HAP-1 (cell line): ENCODE results near the gene TSEN54.
"Not testable (repeated sequence)": the region's sequence is repeated elsewhere in the genome, so short reads cannot be mapped to it uniquely, and the experiment has no call there.

Experiments used
- DNase-seq, 2 experiments: peaks; one replicate each; pipeline ENCODE4 v3.0.0-alpha.2; 2016 to 2020; ENCODE audit warnings: low spot score in 2 of 2
- H3K27me3 ChIP-seq: fragments of 250-450 bp; sonication (Bioruptor Pico); 2 replicates; pipeline ENCODE4 v1.5.1; 2020; ENCODE audit warnings: low read depth, mild to moderate bottlenecking, moderate library complexity
- H3K36me3 ChIP-seq: fragments of 250-450 bp; sonication (Bioruptor Pico); replicated peaks from 2 replicates; pipeline ENCODE4 v1.5.1; 2020; ENCODE audit warnings: mild to moderate bottlenecking
- H3K4me1 ChIP-seq: fragments of 250-450 bp; sonication (Bioruptor Pico); 2 replicates; pipeline ENCODE4 v1.5.1; 2020; ENCODE audit warnings: mild to moderate bottlenecking
- H3K4me3 ChIP-seq: fragments of 250-450 bp; sonication (Bioruptor Pico); 2 replicates; pipeline ENCODE4 v1.5.1; 2020; ENCODE audit warnings: mild to moderate bottlenecking, moderate library complexity
- H3K9me3 ChIP-seq: fragments of 250-450 bp; sonication (Bioruptor Pico); 2 replicates; pipeline ENCODE4 v1.5.1; 2020; ENCODE audit warnings: mild to moderate bottlenecking, moderate library complexity
- in situ Hi-C: fragments of 300-500 bp; cut with MboI; formaldehyde crosslinking; loops from 3 replicates; pipeline ENCODE4 v1.14.3; 2020; ENCODE audit warnings: low sequenced_read_pairs, inconsistent platforms, mixed read lengths

Gene TSEN54

DNA sequence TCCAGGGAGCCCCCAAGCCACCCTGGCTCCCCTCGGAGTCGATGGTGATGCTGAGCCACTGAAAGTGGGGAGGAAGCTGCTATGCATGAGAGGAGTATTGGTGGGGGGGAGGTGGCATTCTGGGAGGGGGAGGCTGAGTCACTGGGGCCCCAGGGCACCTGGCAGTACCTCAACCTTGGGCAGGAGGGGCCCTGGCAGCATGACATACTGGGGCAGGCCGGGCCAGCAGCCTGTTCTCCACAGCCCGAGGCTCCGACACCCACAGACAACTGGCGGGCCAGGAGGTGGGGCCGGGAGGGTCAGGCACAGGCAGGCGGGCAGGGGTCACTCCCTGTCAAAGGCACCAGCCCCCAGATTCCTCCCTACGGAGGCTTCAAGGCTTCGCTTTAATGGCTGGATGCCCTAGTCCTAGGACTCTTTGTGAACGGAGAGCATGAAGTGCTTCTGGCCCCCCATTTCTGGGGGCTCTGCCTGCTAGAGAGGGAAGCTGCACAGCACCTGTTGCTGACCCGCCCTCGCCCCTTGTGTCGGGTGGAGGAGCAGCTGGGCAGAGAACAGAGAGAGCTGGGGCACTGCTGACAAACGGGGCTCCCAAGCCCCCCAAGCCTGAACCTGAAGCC, 1.9 kb upstream of the TSEN54 start:
- peak in 1 of 2 experiments; percentile 35 for DNase-seq
- H3K4me3 ChIP-seq, result peak overlapping the region; percentile 61

DNA sequence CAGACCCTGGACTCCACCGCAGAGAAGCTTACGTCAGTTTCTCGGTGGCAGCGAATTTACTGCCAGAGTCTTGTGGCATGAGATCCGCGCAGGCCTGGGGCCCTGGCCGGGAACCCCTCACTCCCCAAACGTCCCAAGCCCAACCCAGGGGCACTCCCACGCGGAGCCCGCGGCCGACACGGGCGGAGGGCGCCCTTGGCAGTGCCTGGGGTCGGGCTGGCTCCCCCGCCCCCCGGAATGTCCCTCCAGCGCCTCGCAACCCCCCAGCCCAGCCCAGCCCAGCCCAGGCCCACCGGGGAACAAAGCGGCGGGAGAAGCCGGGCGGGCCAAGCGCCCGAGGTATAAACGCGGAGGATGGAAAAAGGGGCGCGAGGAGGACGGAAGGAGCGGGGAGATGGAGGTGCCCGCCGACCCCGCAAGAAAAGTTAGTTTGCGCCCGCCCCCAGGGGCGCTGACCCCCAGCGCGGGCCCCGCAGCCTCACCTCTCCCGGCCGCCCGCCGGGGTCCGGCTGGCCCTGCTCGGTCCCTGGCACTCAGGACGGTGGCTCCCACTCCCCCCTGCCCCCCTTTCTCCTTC, 1.3 kb upstream of the TSEN54 start:
- in situ Hi-C loops, result no loop called here
- peak in 1 of 2 experiments; percentile 52 for DNase-seq
- Histone ChIP-seq H3K9me3 (no peaks in the 10 kb centered on the region), H3K27me3 (no peaks in the 10 kb centered on the region), H3K4me1 (peaks cover 18% of the 10 kb centered on the region), H3K4me3 (peak overlapping the region; percentile 61), H3K36me3 (peaks cover 21% of the 10 kb centered on the region)

More for the DNA sequence above, 1.9 kb upstream of the TSEN54 start:
- in situ Hi-C loops, result no loop called here
- peaks cover 18% of the 10 kb centered on the region for H3K4me1 ChIP-seq
- no peaks in the 10 kb centered on the region for H3K27me3 ChIP-seq
- no peaks in the 10 kb centered on the region for H3K9me3 ChIP-seq
- peaks cover 15% of the 10 kb centered on the region for H3K36me3 ChIP-seq

DNA sequence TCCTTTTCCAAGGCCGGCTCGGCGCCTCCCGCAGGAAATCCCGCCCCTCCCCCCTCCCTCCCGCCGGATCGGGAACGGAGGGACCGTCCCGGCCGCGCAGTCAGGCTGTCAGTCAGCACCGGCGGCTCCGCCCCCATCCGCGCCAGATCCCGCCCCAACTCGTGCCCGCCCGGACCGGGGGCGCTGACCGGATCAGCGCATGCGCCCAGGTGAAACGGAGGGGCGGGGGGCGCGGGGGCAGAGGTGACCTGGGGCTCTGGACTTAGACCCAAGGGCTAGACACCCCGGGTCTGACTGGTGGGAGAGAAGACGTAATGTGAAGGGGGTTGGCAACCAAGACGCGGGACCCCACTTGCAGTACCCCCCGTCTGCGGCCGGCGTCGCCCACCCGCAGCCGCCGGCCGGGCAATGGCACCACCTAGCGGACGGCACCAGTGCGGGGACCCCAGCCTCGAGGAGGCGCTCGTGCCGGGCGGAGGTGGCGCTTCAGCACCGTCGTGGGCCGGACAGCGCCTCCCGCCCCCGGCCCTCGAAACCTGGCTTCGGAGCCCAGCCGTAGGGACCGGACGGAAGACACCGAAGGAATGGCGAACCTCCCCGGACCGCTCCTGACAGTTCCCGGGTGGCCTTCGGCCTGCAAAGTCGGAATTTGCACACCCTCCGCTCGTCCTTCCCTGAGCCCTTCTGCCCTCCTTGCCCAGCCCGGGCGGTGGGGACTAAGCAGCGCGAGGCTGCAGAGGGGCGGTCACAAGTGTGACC, 653 bp upstream of the TSEN54 start, which contains the start of gene CASKIN2:
CASKIN2 (minus strand) TSS at position 42 of the 759 bp plus-strand sequence. CDS start 1,733 bp downstream, outside the sequence.
- H3K4me3 ChIP-seq, result peak within 1 kb of the TSS; percentile 61
- H3K27me3 ChIP-seq, result no peaks in the 10 kb centered on the region
- H3K9me3 ChIP-seq, result no peaks in the 10 kb centered on the region
- DNase-seq, result peak; percentile 85 to 98
- H3K36me3 ChIP-seq, result peaks cover 21% of the 10 kb centered on the region
- in situ Hi-C loops, result no loop called here
- H3K4me1 ChIP-seq, result peaks cover 18% of the 10 kb centered on the region

DNA sequence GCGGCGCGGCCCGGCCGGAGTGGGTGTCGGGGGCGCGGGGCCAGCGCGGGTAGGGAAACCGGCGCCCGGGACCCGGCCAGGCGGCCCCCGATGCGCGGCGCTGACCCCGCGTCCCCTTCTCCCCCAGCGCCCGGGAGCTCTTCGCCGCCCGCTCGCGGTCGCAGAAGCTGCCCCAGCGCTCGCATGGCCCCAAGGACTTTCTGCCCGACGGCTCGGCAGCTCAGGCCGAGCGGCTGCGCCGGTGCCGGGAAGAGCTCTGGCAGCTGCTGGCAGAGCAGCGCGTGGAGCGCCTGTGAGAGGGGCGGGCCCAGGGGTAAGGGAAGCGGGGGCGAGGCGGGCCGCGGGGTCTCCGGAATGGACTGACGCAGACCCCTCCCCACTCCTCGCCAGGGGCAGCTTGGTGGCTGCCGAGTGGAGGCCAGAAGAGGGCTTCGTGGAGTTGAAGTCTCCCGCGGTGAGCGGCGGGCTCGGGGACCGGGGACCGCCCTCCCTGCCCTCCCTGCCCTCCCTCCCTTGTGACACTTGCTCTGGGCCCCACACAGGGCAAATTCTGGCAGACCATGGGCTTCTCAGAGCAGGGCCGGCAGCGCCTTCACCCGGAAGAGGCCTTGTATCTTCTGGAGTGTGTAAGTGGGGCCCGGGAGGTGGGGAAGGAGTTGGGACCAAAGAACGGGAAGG, 430 bp downstream of the TSEN54 start:
- peaks cover 25% of the 10 kb centered on the region for H3K36me3 ChIP-seq
- peak overlapping the region; percentile 70 for H3K4me3 ChIP-seq
- no peaks in the 10 kb centered on the region for H3K27me3 ChIP-seq
- peak in 1 of 2 experiments; percentile 37 for DNase-seq
- no peaks in the 10 kb centered on the region for H3K9me3 ChIP-seq
- H3K4me1 ChIP-seq, result peaks cover 18% of the 10 kb centered on the region
- in situ Hi-C loops, result no loop called here

DNA sequence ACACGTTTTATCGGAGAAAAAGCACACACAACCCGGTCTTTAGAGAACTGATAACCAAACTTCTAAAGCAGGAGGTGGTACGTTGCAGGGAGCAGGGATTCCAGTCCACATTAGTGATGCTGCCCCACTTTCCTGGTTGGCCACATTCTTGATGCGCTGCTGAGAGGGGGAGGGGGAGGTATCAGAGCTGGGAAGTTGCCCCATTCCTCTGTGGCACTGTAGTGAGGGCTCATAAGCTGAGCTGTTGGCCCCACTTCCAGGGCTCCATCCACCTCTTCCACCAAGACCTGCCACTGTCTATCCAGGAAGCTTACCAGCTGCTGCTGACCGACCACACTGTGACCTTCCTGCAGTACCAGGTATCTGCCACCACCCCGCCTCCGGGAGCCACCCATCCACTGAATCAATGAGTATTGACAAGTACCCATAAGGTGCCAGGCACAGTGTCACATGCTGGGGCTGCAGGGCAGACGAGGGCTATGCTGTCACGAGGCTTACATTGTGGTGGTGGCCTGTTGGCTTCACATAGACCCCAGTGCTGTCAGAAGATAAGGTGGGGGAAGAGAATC, 1.1 kb downstream of the TSEN54 start:
- in situ Hi-C loops, result no loop called here
- peak in 1 of 2 experiments; percentile 51 for DNase-seq
- Histone ChIP-seq H3K27me3 (no peaks in the 10 kb centered on the region), H3K36me3 (peaks cover 28% of the 10 kb centered on the region), H3K4me3 (peak overlapping the region; percentile 70), H3K4me1 (peaks cover 18% of the 10 kb centered on the region), H3K9me3 (no peaks in the 10 kb centered on the region)

DNA sequence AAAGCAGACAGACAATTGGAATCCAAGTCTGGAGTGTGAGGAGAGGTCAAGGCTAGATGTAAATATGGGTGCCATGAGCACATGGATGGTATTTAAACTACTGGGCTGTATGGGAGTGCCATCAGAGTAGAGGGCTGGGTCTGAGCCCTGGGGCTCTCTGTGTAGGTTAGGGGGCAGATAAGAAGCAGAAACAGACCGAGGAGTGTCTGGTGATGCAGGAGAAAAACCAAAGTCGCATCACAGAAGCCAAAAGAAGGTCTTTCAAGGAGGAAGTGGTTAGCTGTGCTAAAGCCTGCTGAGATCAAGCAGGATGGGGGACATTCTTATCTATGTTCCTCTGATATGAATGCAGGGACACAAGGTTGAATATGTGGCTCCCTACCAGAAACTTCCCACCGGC, 1.9 kb downstream of the TSEN54 start:
- Histone ChIP-seq H3K4me1 (peaks cover 16% of the 10 kb centered on the region), H3K27me3 (no peaks in the 10 kb centered on the region), H3K36me3 (peaks cover 27% of the 10 kb centered on the region), H3K9me3 (no peaks in the 10 kb centered on the region), H3K4me3 (no peak overlapping the region)
- in situ Hi-C loops, result no loop called here
- DNase-seq, result no peak

DNA sequence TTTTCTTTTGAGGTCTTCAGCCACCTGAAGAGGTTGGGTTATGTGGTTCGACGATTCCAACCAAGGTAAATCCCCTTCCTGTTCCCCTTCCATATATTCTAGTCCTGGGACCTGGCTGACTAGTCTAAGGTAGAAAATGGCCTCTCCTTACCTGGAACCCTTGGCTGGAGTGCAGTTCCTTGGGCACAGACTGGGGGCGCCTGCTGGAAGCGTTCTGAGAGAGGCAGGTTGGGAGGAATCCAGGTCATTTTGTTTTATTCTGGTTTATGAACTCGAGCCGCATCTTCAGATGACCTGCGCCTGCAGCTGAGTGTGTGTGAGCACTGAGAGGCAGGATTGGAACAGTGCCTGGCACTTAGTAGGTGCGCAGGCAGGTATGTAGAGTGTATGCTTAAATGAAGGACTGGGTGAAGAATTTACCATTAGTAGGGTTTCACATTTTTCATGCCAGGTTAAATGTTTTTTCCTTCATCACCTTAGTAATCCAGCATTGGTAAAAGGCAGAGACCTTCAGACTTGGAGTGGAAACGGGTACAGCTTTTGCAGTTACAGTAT, 2.7 kb downstream of the TSEN54 start:
- in situ Hi-C loops, result no loop called here
- no peak for DNase-seq
- H3K36me3 ChIP-seq, result peaks cover 28% of the 10 kb centered on the region
- H3K4me1 ChIP-seq, result peaks cover 8% of the 10 kb centered on the region
- no peaks in the 10 kb centered on the region for H3K9me3 ChIP-seq
- no peaks in the 10 kb centered on the region for H3K27me3 ChIP-seq
- no peak overlapping the region for H3K4me3 ChIP-seq

DNA sequence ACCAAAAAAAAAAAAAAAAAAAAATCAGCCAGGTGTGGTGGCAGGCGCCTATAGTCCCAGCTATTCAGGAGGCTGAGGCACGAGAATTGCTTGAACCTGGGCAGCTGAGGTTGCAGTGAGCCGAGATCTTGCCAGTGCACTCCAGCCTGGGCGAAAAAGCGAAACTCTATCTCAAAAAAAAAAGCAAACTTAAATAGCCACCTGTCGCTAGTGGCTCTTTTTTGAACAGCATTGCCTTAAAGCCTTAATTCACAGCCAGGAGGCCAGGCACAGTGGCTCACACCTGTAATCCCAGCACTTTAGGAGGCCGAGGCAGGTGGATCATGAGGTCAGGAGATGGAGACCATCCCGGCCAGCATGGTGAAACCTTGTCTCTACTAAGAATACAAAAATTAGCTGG, 4.1 kb downstream of the TSEN54 start:
- in situ Hi-C loops, H3K9me3 ChIP-seq, H3K4me3 ChIP-seq, H3K27me3 ChIP-seq, DNase-seq: not testable (repeated sequence)
- H3K4me1 ChIP-seq, result peaks cover 13% of the 10 kb centered on the region
- H3K36me3 ChIP-seq, result peaks cover 33% of the 10 kb centered on the region

DNA sequence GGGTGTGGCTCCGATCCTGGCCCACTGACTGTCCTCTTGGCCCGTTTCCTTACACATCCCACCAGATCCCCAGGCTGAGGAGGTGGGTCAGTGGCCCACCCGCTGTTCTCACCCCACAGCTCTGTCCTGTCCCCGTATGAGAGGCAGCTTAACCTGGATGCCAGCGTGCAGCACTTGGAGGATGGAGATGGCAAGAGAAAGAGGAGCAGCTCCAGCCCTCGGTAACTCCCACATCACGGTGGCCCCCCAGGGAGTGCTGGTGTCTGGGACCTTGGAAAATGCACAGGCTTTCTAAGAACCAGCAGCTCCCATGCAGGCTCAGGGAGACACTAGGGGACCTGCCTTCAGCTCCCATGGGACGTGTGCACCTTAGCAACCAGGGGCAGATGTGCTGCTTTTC, 5.0 kb downstream of the TSEN54 start:
- H3K9me3 ChIP-seq, result no peaks in the 10 kb centered on the region
- H3K4me1 ChIP-seq, result peaks cover 10% of the 10 kb centered on the region
- in situ Hi-C loops, result no loop called here
- H3K36me3 ChIP-seq, result peaks cover 33% of the 10 kb centered on the region
- H3K27me3 ChIP-seq, result no peaks in the 10 kb centered on the region
- DNase-seq, result no peak
- no peak overlapping the region for H3K4me3 ChIP-seq

DNA sequence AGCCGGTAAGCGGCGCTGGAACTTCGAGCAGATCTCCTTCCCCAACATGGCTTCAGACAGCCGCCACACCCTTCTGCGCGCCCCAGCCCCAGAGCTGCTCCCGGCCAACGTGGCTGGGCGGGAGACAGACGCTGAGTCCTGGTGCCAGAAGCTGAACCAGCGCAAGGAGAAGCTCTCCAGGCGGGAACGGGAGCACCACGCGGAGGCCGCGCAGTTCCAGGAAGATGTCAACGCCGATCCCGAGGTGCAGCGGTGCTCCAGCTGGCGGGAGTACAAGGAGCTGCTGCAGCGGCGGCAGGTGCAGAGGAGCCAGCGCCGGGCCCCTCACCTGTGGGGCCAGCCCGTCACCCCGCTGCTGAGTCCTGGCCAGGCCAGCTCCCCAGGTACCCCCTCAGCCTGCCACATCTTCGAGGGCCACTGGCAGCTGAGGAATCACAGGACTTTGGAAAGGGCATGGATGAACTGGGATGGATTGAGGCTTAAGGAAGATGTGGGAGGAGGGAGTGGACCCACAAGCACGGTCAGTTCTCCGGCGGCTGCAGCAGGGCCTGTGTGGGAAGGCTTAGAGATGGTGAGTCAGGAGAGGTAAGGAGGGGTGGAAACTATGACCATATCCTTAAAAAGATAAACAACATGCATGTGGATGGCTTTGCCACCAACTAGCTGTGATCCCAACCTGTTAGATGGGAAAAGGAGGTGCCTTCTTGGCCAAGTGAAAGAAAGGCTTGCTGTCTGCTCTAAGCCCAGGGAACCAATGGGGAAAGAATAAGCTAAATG, 5.8 kb downstream of the TSEN54 start:
- Histone ChIP-seq H3K36me3 (peaks cover 33% of the 10 kb centered on the region), H3K27me3 (no peaks in the 10 kb centered on the region), H3K4me3 (no peak overlapping the region), H3K9me3 (no peaks in the 10 kb centered on the region), H3K4me1 (peaks cover 10% of the 10 kb centered on the region)
- DNase-seq, result no peak
- in situ Hi-C loops, result no loop called here

DNA sequence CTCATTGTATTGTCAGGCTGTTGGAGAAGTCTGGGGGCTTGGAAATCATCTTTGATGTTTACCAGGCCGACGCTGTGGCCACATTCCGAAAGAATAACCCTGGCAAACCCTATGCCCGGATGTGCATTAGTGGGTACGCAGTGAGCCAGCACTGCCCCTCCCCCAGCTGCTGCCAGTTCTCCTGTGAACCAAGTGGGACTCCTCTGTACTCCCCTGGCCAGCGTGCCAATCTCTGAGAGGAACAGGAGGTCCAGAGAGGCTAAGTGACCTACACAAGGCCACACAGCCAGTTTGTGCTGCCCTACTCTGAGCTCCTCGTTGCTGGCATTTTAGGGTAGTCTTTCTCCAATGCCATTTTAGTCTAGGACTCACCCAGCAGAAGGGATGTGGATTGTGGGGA, 7.3 kb downstream of the TSEN54 start:
- in situ Hi-C loops, result no loop called here
- Histone ChIP-seq H3K27me3 (no peaks in the 10 kb centered on the region), H3K4me3 (no peak overlapping the region), H3K36me3 (peaks cover 33% of the 10 kb centered on the region), H3K4me1 (0 out of 2 replicates have a peak, but pooled peaks cover 5% of the 10 kb centered on the region), H3K9me3 (no peaks in the 10 kb centered on the region)
- no peak for DNase-seq

DNA sequence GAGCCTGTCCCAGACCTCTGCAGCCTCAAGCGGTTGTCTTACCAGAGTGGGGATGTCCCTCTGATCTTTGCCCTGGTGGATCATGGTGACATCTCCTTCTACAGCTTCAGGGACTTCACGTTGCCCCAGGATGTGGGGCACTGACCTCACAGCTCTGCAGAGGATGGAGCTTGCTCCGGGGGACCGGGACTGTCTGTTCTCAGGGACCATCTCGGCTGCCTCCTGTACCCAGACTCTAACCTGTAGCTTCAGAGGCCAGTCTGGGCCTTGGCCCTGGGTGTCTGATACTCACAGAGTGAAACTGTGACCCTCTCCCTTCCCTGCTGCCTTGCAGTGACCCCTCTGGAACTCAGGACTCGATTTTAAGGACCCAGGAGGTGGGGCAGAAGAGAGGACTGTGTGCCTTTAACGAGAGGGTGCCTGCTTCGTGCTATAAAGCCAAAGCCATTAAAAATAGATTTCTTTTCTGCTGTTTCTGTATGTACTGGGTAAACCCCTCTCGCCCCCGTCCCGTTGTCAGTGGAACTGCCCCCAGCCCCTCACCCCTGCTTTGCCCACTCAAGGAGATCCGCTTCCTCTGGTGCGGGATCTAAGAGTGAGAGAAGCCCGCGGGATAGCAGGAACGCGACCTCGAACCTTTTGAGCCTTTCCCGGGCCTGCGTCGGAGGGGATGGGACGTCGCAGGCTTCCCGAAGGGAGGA, 8.1 kb downstream of the TSEN54 start:
- H3K27me3 ChIP-seq, result no peaks in the 10 kb centered on the region
- peaks cover 28% of the 10 kb centered on the region for H3K36me3 ChIP-seq
- H3K9me3 ChIP-seq, result no peaks in the 10 kb centered on the region
- DNase-seq, result no peak
- in situ Hi-C loops, result no loop called here
- peak overlapping the region; percentile 64 for H3K4me3 ChIP-seq
- 0 out of 2 replicates have a peak, but pooled peaks cover 5% of the 10 kb centered on the region for H3K4me1 ChIP-seq
